Caco-2 (cell line): ENCODE results near the gene HGFAC. TPM values are rescaled to one million over a fixed set of nuclear protein-coding genes. Genes with fewer than 3 reads are reported as not detected.

Experiments
- BruUV-seq: library from RNA; stranded (reverse); fragments of 400-500 nt; replicated peaks from 2 replicates; lab custom pipeline; 2021; lab: Mats Ljungman, UMichigan
- CTCF ChIA-PET: fragments of 300-600 bp; sonication (Branson Sonifier 250); formaldehyde crosslinking; loops from one replicate; lab custom pipeline; 2022; ENCODE audit warnings: antibody characterized with exemption; lab: Charles Lee
- POLR2A ChIA-PET: fragments of 300-600 bp; sonication (Branson Sonifier 250); formaldehyde crosslinking; loops from one replicate; lab custom pipeline; 2022; ENCODE audit warnings: antibody characterized with exemption; lab: Charles Lee
- DNase-seq, 2 experiments: peaks; one replicate each; pipeline versions ENCODE4 v3.0.0 to v3.0.0-alpha.2; 2020 to 2022
- H3K27me3 ChIP-seq: replicated peaks from 2 replicates; pipeline ENCODE4 v1.6.0; 2011; ENCODE audit warnings: low read length; ENCODE audit not compliant: control insufficient read depth, insufficient read depth
- H3K36me3 ChIP-seq: 2 replicates; pipeline ENCODE4 v1.5.1; 2011; ENCODE audit warnings: low read length; ENCODE audit not compliant: control insufficient read depth, insufficient read depth
- H3K4me1 ChIP-seq: fragments of 250-450 bp; sonication (Bioruptor Pico); 2 replicates; pipeline ENCODE4 v1.5.1; 2020; ENCODE audit warnings: mild to moderate bottlenecking
- H3K4me3 ChIP-seq: 2 replicates; pipeline ENCODE4 v1.5.1; 2011; ENCODE audit warnings: low read depth, mild to moderate bottlenecking, control low read depth, low read length
- H3K9me3 ChIP-seq: fragments of 250-450 bp; sonication (Bioruptor Pico); 2 replicates; pipeline ENCODE4 v1.5.1; 2020; ENCODE audit warnings: mild to moderate bottlenecking, moderate library complexity
- H3K27ac Mint-ChIP-seq: one replicate; pipeline ENCODE4 v1.8.0; 2022; ENCODE audit warnings: mixed read lengths; ENCODE audit not compliant: unreplicated experiment
- H3K27me3 Mint-ChIP-seq: one replicate; pipeline ENCODE4 v1.8.0; 2022; ENCODE audit warnings: mixed read lengths; ENCODE audit not compliant: insufficient read depth, unreplicated experiment
- H3K36me3 Mint-ChIP-seq: one replicate; pipeline ENCODE4 v1.8.0; 2022; ENCODE audit warnings: mild to moderate bottlenecking, mixed read lengths; ENCODE audit not compliant: insufficient read depth, unreplicated experiment
- H3K4me1 Mint-ChIP-seq: one replicate; pipeline ENCODE4 v1.8.0; 2022; ENCODE audit warnings: low read depth, mixed read lengths; ENCODE audit not compliant: unreplicated experiment
- H3K4me3 Mint-ChIP-seq: one replicate; pipeline ENCODE4 v1.8.0; 2022; ENCODE audit warnings: mild to moderate bottlenecking, moderate library complexity, mixed read lengths; ENCODE audit not compliant: unreplicated experiment
- H3K9me3 Mint-ChIP-seq: one replicate; pipeline ENCODE4 v1.8.0; 2022; ENCODE audit warnings: mixed read lengths; ENCODE audit not compliant: unreplicated experiment
- CTCF ChIP-seq, 2 experiments: fragments of 200-600 bp in 1 of 2; IDR thresholded peaks; 1 replicate in 1 of 2; 2 replicates in 1 of 2; pipeline versions ENCODE4 v1.5.1 to v1.8.0; 2011 to 2022; ENCODE audit warnings: antibody characterized with exemption in 1 of 2, control low read depth in 1 of 2, inconsistent platforms in 1 of 2, low read depth in 1 of 2, low read length in 1 of 2, mild to moderate bottlenecking in 1 of 2, moderate library complexity in 1 of 2; ENCODE audit not compliant: insufficient read depth in 1 of 2, severe bottlenecking in 1 of 2, unreplicated experiment in 1 of 2
- intact Hi-C: fragments of 100-400 bp; cut with micrococcal nuclease; formaldehyde crosslinking; loops from one replicate; pipeline ENCODE4 v1.10.0; 2022; ENCODE audit not compliant: unreplicated experiment
- total RNA-seq: library from RNA; stranded (reverse); gene quantifications from 2 replicates; pipeline ENCODE4 v1.2.3, GENCODE V29; 2022

HGFAC gene
- total RNA-seq, 1 experiment from 2014 or later: 0.48 TPM

- H3K36me3 Mint-ChIP-seq: peaks cover 5% of the 10 kb centered on the region
- H3K27me3 Mint-ChIP-seq: no peaks in the 10 kb centered on the region
- DNase-seq: no peak
- H3K27me3 ChIP-seq: no peaks in the 10 kb centered on the region
- no peaks in the 10 kb centered on the region for H3K9me3 ChIP-seq
- POLR2A ChIA-PET: no interaction called here
- H3K9me3 Mint-ChIP-seq: no peaks in the 10 kb centered on the region
- no peaks in the 10 kb centered on the region for H3K4me1 ChIP-seq
- CTCF ChIA-PET: no interaction called here
- H3K4me1 Mint-ChIP-seq: no peaks in the 10 kb centered on the region
- TF ChIP-seq CTCF (IDR thresholded peaks at IDR 0.05; ENCODE audit: insufficient read depth in 1 of 2, low read depth in 1 of 2, low read length in 1 of 2, severe bottlenecking in 1 of 2, unreplicated experiment in 1 of 2): no peak
- intact Hi-C loops: no loop called here
- H3K4me3 ChIP-seq: no peak overlapping the region
- no peak overlapping the region for H3K4me3 Mint-ChIP-seq
- no TSS peak for BruUV-seq
- H3K36me3 ChIP-seq: no peaks in the 10 kb centered on the region
- no peak overlapping the region for H3K27ac Mint-ChIP-seq
Measured at GRCh38 chr4:3422808-3423297, 18.9 kb upstream of the HGFAC start.

GRCh38 chr4:3423406-3423805 is 18.4 kb upstream of the HGFAC start:
- H3K36me3 ChIP-seq: no peaks in the 10 kb centered on the region
- H3K4me1 Mint-ChIP-seq: no peaks in the 10 kb centered on the region
- ChIA-PET POLR2A (no interaction called here), CTCF (interaction anchor here (1.0 kb wide), 1 partner anchor 15 kb away, joined by 3 read pairs; no protein-coding TSS in a partner anchor)
- intact Hi-C loops: no loop called here
- BruUV-seq: no TSS peak
- DNase-seq: no peak
- H3K36me3 Mint-ChIP-seq: peaks cover 5% of the 10 kb centered on the region
- H3K4me1 ChIP-seq: no peaks in the 10 kb centered on the region
- no peaks in the 10 kb centered on the region for H3K27me3 ChIP-seq
- H3K4me3 Mint-ChIP-seq: no peak overlapping the region
- no peak overlapping the region for H3K4me3 ChIP-seq
- H3K27ac Mint-ChIP-seq: no peak overlapping the region
- TF ChIP-seq CTCF (IDR thresholded peaks at IDR 0.05; ENCODE audit: insufficient read depth in 1 of 2, low read depth in 1 of 2, low read length in 1 of 2, severe bottlenecking in 1 of 2, unreplicated experiment in 1 of 2): no peak
- H3K27me3 Mint-ChIP-seq: no peaks in the 10 kb centered on the region
- H3K9me3 Mint-ChIP-seq: no peaks in the 10 kb centered on the region
- H3K9me3 ChIP-seq: no peaks in the 10 kb centered on the region

- H3K9me3 Mint-ChIP-seq: no peaks in the 10 kb centered on the region
- no peak overlapping the region for H3K4me3 Mint-ChIP-seq
- no TSS peak for BruUV-seq
- no peaks in the 10 kb centered on the region for H3K4me1 Mint-ChIP-seq
- intact Hi-C loops: no loop called here
- no peak overlapping the region for H3K4me3 ChIP-seq
- TF ChIP-seq CTCF (IDR thresholded peaks at IDR 0.05; ENCODE audit: insufficient read depth in 1 of 2, low read depth in 1 of 2, low read length in 1 of 2, severe bottlenecking in 1 of 2, unreplicated experiment in 1 of 2): no peak
- H3K9me3 ChIP-seq: no peaks in the 10 kb centered on the region
- no peaks in the 10 kb centered on the region for H3K27me3 Mint-ChIP-seq
- no peak overlapping the region for H3K27ac Mint-ChIP-seq
- no peaks in the 10 kb centered on the region for H3K27me3 ChIP-seq
- no peaks in the 10 kb centered on the region for H3K4me1 ChIP-seq
- no peaks in the 10 kb centered on the region for H3K36me3 ChIP-seq
- H3K36me3 Mint-ChIP-seq: peaks cover 5% of the 10 kb centered on the region
- DNase-seq: no peak
- ChIA-PET POLR2A (no interaction called here), CTCF (interaction anchor here (1.0 kb wide), 1 partner anchor 15 kb away, joined by 3 read pairs; no protein-coding TSS in a partner anchor)
Measured at GRCh38 chr4:3423952-3424351, 17.8 kb upstream of the HGFAC start.
